ENCODE data around the gene MYBPHL.

DNA sequence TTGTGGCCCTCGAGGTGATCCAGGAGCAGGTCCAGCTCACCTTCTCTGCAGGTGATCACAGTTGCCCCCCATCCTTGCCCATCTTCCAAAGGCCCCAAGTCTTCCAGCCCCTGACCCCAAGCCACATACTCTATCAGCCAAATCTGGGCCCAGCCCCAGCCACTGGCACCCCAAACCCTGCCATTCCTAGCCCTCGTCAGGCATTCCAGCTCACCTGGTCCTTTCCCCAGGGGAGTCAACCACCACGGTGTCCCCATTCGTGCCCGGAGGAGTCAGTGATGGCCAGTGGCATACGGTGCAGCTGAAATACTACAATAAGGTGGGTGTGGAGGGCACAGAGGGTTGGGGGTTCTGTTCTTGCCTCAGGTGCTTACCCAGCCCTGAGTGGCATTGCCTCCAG is 45.2 kb downstream of the MYBPHL start:
- TF ChIP-seq, protein P1, sequence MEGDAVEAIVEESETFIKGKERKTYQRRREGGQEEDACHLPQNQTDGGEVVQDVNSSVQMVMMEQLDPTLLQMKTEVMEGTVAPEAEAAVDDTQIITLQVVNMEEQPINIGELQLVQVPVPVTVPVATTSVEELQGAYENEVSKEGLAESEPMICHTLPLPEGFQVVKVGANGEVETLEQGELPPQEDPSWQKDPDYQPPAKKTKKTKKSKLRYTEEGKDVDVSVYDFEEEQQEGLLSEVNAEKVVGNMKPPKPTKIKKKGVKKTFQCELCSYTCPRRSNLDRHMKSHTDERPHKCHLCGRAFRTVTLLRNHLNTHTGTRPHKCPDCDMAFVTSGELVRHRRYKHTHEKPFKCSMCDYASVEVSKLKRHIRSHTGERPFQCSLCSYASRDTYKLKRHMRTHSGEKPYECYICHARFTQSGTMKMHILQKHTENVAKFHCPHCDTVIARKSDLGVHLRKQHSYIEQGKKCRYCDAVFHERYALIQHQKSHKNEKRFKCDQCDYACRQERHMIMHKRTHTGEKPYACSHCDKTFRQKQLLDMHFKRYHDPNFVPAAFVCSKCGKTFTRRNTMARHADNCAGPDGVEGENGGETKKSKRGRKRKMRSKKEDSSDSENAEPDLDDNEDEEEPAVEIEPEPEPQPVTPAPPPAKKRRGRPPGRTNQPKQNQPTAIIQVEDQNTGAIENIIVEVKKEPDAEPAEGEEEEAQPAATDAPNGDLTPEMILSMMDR (IDR thresholded peaks at IDR 0.05): no peak
- no peak for TF ChIP-seq POLR2A (IDR thresholded peaks at IDR 0.05)
